NCI-H2107 treated with DMSO at 0.1 percent for 48 hours (cell line): ENCODE measurements around the gene DDR2.

Experiments used
- DNase-seq: peaks from one replicate; lab custom pipeline; 2025; ENCODE audit not compliant: unreplicated experiment; lab: John Stamatoyannopoulos, UW

The DDR2 gene

DNA sequence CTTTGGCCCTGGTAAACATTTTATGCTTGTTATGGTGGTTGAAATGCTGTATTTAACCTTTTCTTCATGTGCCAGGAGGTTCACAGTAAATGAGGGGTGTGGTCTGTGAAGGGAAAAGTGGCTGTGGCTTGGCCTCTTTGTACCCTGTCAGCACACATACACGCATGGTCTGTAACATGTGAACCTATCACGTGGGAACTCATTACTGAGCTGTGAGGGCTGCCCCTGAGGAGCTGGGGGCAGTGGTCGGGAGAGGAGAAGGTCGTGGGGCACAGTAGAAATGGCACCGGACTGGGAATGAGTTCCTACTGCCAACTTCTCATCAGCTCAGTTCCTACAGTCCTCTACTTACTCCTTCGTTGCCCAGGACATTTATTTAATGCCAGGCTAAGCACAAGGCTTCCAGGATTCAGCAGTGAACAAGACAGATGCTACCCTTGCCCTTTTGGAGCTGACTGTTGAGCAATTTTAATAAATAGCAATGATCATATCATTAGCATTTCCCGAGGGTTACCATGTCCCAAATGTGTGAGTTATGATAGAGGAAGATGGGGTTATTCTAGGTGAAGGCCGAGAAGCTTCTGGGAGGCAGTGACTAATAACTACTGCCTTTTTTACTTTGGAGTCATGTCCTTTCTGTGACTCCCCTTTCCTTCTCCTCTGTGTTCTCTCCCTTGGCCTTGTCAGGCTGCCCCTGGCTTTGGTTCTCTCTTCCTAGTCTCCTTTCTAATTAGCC, 38.8 kb downstream of the DDR2 start:
- DNase-seq: no peak

DNA sequence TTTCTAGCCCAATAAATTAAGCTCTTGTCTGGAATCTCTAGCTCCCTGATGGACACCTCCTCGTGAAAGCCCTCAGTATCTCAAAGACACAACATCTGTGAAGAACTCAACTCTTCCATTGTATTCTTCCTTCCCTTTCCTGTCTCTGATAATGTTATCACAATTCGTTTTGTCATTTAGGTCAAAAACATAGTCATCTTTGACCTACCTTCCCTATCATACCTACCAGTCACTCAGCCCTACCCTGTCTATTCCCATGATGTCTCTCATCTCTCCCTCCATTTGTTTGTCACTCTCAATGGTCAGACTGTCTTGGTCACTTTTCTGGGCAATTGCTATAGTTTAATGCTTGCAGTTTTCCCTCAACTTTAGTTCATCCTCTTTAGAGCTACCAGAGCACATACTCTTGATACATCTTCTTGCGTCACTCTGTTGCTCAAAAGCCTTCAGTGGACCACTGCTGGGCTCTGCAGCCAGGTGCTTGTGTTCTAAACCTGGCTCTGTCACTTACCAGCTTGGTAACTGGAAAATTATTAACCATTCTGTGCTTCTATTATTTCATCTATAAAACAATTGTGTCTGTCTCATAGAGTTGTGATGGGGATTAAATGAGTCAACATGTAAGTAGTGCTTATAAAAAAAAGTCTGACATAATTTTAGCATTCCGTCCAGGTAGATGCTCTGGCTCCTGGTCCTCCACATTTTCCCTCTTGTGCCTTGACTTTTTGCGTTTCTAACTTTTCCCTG, 39.6 kb downstream of the DDR2 start:
- DNase-seq: no peak

DNA sequence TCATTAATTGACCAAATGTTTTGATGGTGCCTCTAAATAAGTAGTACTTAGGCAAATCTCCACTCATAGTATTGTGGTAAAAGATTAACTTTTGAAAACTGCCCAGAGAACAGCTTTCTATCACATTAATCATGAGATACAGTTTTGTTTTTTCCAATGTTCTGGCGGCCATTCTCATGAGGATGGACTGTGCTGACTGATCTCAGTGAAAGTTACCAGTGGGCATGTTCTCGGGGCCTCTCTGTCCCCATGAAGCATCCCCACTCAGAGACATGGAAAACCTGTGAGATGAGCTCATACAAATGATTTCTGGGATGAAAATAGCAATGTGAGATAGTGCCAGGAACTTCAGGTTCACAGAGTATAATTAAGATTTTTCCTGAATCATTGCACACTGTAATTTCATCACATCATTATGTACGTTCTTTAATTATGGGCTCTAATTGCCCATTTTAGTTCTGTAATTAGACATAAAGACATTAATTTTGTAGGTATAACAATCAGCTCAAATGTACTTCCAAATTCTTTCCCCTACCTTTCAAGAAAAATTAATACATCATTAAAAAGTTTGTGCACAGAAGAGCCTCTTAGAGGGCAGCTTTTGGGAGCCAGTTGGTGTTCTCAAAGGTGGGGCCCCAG, 40.5 kb downstream of the DDR2 start:
- DNase-seq: no peak

DNA sequence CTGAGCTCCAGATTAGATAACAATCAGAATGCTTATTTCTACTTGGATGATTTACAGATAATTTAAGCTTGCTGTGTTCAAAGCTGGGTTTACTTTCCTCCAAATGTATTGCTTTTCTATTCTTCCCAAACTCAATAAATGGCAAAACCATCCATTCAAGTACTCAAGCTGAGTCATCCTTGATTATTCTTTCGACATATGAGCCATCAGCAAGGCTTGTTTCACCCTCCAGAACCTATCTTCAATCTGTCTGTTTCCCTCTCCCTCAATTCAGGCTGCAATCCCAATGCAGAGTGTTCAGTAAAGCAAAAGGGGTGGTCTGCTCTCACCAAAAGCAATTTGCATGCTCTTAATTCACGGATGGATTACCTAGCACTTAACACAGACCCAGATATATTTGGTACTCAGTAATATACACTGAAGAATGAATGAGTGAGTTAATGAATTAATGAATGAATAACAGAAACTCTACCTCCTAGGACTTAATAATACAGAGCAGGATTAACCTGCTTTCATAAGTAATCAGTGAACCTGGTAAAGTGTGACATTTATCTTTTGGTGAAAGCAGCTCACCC, 41.9 kb downstream of the DDR2 start:
- no peak for DNase-seq

DNA sequence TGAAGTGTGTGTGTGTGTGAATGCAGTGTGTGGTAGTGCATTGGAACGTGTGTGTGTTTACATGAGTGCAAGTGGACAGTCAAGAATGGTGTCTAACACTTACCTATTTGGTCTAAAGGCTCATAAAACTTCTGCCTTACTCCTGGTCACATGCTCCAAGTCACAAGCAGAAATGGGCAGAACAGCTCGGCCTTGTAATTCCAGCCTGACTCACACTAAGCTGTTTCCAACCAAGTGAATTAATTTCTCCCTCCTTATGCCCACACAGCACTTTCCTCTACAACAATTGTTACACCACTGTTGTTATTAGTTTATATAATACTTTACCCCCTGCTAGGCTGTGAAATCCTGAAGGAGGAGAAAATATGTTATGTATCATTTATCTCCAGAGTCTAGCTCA, 43.8 kb downstream of the DDR2 start:
- DNase-seq: no peak

DNA sequence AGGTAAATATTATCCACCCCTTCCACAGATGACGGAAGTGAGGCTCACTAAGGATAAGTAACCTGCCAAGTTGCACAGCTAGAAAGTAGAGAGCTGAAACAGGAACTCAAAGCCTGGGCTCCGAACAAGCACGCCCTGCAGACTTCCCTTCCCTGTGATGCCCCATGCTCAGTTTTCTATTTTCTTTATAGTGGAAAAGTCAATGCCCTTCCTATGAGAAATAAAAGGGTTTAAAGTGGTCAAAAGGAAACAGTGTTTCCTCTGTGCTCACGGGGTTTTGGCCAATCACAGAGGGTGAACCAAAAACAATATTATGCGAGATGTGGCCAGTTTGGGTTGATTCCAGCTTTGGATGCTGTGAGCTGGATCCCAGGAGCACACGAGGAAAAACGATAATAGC, 44.5 kb downstream of the DDR2 start:
- no peak for DNase-seq

DNA sequence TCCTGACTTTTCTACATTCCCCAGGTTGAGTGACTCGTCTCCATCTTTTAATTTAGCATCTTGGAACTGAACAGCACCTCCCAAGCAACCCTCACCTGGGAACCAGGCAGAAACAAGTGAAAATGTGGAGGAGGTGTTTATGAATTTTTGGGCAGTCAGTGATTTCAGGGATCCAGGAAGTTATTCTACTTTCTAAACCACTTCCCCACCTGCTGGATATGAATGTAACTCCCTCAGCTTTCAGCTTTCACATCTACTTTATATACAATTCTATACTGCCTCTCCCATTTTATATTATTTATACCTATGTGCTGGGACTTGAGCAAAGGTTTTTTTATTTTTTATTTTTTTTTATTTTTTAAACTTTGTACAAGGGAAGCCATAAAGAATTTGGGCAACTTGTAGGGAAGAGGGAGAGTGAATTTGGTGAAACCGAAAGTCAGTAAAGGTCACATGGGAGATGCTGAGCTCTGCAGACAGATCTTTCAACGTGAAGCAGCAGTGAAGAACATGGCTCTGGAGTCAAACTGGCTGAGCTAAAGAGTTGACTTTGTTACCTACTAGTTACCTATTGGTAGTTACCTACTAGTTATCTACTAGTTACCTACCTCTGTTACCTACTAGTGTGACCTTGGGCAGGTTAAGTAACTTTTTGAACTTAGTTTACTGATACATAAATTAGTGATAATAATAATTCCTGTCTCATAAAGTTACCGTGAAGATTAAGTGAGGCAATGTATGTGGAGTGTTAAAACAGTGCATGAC, 45.5 kb downstream of the DDR2 start:
- no peak for DNase-seq

DNA sequence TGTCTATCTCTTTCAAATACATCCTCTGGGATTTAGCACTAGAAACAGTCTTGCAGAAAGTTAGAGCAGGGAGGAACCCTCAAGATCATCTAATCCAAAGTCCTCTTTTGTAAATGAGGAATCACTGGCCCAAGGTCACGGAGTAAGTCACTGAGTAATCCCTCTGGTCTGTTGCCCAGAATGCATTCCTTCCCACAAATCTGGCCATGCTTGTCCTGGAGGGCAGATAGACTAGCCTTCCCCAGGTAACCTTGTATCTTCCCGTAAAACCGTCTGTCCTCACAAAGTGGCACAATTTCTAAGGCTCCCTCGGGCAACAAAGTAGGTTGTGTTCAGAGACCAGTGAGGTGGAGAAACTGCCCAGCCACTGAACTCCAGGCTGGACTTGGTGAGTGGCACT, 46.2 kb downstream of the DDR2 start:
- DNase-seq: no peak

DNA sequence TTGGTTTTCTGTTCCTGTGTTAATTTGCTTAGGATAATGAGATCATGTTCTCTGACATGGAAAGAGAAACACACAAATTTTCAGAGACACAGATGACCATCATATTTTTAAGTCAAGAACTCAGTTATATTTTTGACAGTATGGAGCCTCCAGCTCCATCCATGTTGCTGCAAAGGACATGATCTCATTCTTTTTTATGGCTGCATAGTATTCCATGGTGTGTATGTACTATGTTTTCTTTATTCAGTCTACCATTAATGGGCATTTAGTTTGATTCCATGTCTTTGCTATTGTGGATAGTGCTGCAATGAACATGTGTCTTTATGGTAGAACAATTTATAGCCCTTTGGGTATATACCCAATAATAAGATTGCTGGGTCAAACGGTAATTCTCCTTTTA, 47.0 kb downstream of the DDR2 start:
- no peak for DNase-seq

DNA sequence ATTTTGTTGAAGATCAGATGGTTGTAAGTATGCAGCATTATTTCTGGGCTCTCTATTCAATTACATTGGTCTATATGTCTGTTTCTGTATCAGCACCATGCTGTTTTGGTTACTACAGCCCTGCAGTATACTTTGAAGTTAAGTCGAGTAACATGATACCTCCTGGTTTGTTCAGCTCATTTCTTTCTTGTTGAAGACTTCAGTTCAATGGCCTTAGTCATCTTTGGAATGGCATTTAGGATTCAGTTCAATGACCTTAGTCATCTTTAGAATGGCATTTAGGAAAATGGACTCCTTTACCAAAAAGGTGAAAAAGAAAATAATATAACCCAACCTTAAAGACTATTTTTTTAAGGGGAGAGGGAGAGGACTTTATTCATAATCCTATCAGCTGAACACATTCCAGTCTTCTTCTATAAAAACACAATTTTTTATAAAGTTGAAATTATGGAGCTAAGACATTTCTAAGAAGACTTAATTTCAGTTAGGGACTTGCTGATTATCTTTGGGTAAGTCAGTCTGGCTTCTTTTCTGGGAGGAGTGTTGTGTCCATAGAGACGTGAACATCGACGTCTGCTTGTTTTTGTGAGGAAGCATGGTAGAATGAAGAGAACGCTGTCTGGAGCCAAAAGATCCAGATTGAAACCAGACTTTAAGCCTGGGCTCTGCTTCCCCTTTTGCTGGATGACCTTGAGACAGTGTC, 48.3 kb downstream of the DDR2 start:
- DNase-seq: no peak

DNA sequence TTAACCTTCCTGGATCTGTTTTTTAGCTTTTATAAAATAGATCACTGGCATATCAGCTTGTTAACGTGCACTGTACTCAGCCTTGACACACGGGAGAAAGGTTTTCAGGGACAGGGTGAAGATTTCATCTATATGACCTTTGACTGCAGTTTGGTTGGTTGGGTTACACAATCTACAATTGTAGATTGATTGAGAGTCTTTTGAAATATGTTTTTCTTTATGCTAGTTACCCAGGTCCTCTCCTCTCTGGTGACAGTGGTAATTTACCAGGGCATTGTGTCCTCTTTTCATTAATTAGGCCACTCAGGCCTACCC, 48.8 kb downstream of the DDR2 start:
- DNase-seq: no peak

DNA sequence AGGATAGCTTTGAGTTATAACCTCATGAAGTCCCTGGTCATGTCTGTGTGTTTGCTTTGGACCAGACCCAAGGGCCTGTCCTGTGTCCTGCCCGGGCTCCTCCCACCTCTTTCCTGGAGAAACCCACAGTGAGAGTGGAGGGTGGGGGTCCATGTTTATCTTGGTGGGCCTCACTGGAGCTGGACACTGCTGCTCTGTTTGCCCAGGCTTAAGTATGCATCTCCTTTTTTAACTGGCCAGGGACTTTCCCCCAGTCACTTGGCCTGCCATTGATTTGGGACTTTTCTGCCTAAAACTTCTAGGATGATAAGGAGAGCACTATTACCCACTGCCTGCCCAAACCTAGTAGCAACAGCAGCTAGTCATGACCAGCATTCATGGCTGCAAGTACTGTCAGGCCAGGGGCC, 49.8 kb downstream of the DDR2 start:
- DNase-seq: no peak

DNA sequence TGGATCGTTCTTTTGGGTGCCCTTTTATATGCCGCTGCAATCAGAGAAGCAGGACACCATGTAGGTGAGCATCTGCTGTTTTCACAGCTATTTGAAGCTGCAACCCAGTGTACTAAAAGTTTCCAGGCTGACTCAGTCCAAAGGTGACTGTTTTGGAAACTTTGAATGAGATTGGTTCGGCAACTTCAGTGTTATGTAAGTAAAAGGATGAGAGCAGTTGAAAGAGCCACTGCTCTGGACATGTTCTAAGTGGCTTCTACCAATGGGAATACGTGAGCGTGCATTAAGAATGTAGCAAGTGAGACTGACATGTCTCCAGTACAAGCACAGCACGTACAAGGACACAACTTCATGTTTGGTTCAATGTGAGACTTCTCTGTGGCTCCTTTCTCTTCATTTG, 55.6 kb downstream of the DDR2 start:
- no peak for DNase-seq

DNA sequence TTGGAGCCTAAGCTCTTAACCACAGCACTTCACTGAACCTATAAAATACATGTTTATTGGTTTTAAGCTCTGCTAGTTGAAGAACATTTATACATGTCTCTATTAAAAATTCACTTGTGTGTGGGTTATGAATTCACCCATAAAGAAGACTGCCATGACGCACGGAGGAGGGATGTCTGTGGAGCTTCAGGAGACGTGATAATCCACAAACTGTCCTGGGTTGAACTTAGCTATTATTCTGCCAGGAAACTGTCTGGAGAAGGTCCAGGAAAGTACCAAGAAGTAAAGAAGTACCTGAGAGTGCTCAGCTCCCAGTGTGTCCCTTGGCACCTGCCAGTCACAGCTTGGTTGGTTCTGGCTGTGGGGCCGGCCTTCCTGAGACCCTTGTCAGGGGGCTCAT, 56.3 kb downstream of the DDR2 start:
- no peak for DNase-seq

DNA sequence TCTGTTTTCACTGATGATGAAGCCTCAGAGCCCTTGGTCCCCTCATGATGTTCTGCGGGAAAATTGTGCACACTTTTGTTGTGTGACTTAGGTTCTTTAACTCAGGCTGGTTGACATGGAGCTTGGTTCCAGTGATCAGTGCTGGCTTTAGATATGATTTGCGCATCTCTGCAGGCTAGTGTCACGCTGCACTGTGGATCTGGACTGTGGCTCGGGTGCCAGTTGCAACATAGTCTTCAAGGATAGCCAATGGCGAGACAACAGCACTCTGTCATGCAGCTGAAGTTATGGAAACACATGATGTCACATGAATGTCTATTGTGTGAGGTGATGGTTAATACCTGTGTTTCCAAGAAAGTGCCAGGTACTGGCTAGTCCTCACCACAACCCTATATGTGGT, 56.7 kb downstream of the DDR2 start:
- DNase-seq: no peak

DNA sequence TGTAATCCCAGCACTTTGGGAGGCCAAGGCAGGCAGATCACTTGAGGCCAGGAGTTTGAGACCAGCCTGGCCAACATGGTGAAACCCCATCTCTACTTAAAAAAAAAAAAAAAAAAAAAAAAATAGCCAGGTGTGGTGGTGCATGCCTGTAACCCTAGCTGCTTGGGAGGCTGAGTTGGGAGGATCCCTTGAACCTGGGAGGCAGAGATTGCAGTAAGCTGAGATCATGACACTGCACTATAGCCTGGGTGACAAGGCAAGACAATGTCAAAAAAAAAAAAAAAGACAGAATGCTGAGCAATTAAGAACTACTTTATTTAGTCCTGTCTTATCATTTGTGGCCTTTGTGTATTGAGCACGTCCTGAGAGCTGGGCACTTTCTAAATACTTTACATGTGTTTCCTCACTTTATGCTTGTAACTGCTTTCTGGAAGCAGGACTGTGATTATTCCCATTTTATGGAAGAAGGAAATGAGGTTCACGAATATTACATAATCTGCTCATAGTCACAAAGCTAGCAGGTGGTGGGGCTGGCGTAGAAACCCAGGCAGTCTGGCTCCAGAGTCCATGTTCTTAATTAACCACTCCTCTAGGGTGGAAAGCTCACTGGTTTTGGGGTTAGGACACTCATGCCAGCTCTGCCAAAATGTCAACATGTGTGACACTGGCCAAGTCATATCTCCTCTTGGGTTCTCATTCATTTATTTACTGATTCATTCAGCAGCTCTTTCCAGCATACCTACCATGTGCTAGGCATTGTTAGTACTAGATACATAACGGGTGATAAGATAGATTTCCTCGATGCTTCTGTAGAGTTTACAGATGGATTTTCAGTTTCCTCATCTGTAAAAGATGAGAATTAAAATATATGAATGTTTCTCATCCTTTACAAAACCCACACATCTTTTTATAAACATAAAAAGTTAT, 57.7 kb downstream of the DDR2 start:
- no peak for DNase-seq

DNA sequence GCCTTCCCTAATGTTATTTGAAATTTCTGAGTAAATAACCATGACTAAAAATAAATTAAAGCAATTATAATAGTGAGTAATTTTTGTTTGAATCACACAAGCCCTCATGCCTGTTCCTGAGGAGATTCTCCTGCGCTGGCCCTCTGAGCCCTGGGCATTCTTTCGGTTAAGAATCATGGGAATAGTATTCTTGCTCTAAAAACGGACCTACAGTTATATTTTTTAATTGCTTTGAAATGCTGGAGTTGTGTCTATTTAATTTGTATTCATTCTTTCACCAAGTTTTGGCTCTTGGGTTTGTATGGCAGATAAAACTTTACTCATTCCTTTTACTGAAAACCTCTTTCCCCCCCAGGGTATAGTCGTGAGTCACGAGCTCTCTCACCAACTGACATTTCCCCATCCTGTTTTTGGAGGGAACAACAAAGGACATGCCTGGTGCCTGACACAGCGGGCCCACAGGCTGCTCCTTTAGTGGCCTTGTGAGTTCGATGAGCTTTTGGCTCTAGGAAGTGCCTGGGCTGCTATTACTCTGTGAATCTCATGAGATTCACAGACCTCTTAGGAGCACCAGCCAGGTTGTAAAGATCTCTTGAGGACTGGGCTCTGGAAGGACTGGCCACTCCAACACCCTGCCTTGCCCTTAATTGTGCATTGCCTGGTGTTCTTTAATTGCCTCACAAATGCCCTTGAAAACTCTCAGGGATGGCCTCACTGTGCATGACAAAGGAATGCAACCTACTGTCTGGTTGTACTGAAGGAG, 58.6 kb downstream of the DDR2 start:
- DNase-seq: no peak

DNA sequence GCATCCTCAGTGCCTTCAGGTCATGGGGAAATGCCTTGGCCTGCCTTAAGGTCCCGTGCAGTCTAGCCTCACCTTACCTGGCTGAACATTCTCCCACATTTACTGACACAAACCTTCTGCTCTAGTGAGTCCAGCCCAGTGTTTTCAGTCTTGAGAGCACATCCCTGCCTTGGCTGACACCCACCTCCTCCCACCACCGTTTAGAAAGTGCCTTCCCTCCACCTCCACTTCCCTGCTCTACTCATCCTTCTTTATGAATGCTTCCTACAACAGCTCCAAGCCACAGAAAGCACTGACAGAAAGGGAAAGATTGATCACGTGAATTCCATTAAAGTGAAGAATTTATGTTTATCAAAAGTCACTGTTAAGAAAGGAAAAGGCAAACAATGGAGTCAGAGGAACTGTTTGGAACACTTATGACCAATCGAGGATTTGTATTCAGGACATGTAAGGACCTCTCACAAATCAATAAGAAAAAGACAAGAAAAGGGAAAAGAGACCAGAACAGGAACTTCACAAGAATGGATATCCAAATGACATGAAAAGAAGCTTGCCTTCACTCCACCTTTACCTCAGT, 59.8 kb downstream of the DDR2 start:
- no peak for DNase-seq

DNA sequence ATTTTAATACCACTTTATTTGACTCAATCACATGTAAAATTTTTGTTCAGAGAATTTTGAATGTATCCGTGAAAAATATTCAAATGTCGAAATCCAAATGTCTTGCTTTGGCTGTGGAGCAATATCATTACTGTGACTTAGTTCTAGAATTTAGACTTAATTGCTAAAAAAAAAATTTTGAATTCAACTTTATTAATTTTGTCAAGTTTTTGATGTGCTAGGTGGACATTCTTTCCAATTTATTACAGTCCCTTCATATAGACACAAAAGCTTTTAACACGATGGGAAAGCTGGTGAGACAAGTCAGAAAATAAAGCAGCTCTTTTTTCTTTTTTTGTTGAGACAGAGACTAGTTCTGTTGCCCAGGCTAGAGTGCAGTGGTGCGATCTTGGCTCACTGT, 62.6 kb downstream of the DDR2 start:
- DNase-seq: no peak
